HL-60 (cell line): Measurements from ENCODE around the gene STARD3.

Experiments
- CTCF ChIP-seq: IDR thresholded peaks from one replicate; pipeline ENCODE4 v1.5.1; 2011; ENCODE audit warnings: low read length, control low read depth, inconsistent platforms; ENCODE audit not compliant: insufficient read depth
- GABPA ChIP-seq: IDR thresholded peaks from 2 replicates; pipeline ENCODE4 v1.6.1; 2012; ENCODE audit warnings: low read depth
- POLR2AphosphoS5 ChIP-seq: IDR thresholded peaks from 2 replicates; pipeline ENCODE4 v1.6.1; 2012; ENCODE audit warnings: low read depth
- SPI1 ChIP-seq: IDR thresholded peaks from 2 replicates; pipeline ENCODE4 v1.6.1; 2012; ENCODE audit warnings: low read depth, mild to moderate bottlenecking, borderline replicate concordance

- TF ChIP-seq GABPA (no peak), CTCF (no peak), POLR2AphosphoS5 (no peak), SPI1 (no peak)
These were observed 58.1 kb downstream of the STARD3 start for GRCh38 chr17:39695089-39695474.
